C4-2B (cell line): Measurements from ENCODE around the gene LIF.

Experiments used
- CTCF ChIP-seq: fragments of 450-650 bp; conservative IDR thresholded peaks from 2 replicates; pipeline ENCODE4 v1.5.1; 2017; ENCODE audit warnings: mild to moderate bottlenecking
- ZFX ChIP-seq: fragments of 450-650 bp; IDR thresholded peaks from 2 replicates; pipeline ENCODE4 v1.6.1; 2017

GRCh38 chr22:30201945-30202344, 44.6 kb downstream of the LIF start:
- TF ChIP-seq CTCF, result no peak
- TF ChIP-seq ZFX, result no peak
